Pons (tissue), 1 donor: ENCODE results near the gene OR52L1.

Experiments
- DNase-seq: peaks from one replicate; pipeline ENCODE4 v3.0.0-alpha.2; 2016; ENCODE audit warnings: low spot score

The OR52L1 gene

GRCh38 chr11:5940748-5941147 lies 46.0 kb downstream of the OR52L1 start:
- no peak for DNase-seq

GRCh38 chr11:5938603-5938965 lies 48.2 kb downstream of the OR52L1 start:
- DNase-seq = no peak

- no peak for DNase-seq
Measured at GRCh38 chr11:5937868-5938602, 48.8 kb downstream of the OR52L1 start.
